IMR-90 (cell line): Measurements from ENCODE around the gene NF2. TPM values are rescaled to one million over a fixed set of nuclear protein-coding genes. Genes with fewer than 3 reads are reported as not detected.

Experiments
- ATAC-seq: fragments of 200-7000 bp; cut with Tn5 transposase; 2 replicates; pipeline ENCODE4 v1.9.1; 2020; ENCODE audit warnings: low read depth, mild to moderate bottlenecking, moderate library complexity
- BruUV-seq: library from RNA; stranded (reverse); fragments of 400-500 nt; replicated peaks from 2 replicates; lab custom pipeline; 2021; lab: Mats Ljungman, UMichigan
- CTCF ChIA-PET: fragments of 300-600 bp; formaldehyde crosslinking; extraction: SDS; loops from one replicate; lab custom pipeline; 2021; ENCODE audit warnings: antibody characterized with exemption; lab: Yijun Ruan, JAX
- POLR2A ChIA-PET: fragments of 300-600 bp; sonication (Branson Sonifier 250); formaldehyde crosslinking; loops from one replicate; lab custom pipeline; 2022; ENCODE audit warnings: antibody characterized with exemption; ENCODE audit not compliant: unreplicated experiment; lab: Charles Lee
- DNase-seq: peaks from one replicate; pipeline ENCODE4 v3.0.0; 2013
- H2AFZ ChIP-seq: replicated peaks from 2 replicates; pipeline ENCODE3; 2013; ENCODE audit warnings: low read length, mild to moderate bottlenecking; ENCODE audit not compliant: poor library complexity
- H2AK5ac ChIP-seq: 2 replicates; pipeline ENCODE4 v1.6.1; 2013; ENCODE audit warnings: low read depth, low read length, inconsistent platforms
- H2AK9ac ChIP-seq: replicated peaks from 2 replicates; pipeline ENCODE3; 2013; ENCODE audit warnings: mild to moderate bottlenecking, low read depth, low read length, moderate library complexity; ENCODE audit not compliant: poor library complexity
- H2BK120ac ChIP-seq: 2 replicates; pipeline ENCODE4 v1.6.1; 2013; ENCODE audit warnings: low read depth, low read length, inconsistent platforms
- H2BK15ac ChIP-seq: 3 replicates; pipeline ENCODE4 v1.6.1; 2013; ENCODE audit warnings: low read depth, low read length, inconsistent platforms
- H2BK20ac ChIP-seq: 2 replicates; pipeline ENCODE4 v1.6.1; 2013; ENCODE audit warnings: low read depth, mild to moderate bottlenecking, inconsistent platforms, low read length, moderate library complexity
- H2BK5ac ChIP-seq: 2 replicates; pipeline ENCODE4 v1.6.1; 2013; ENCODE audit warnings: mild to moderate bottlenecking, low read depth, low read length, inconsistent platforms; ENCODE audit not compliant: poor library complexity, severe bottlenecking
- H3K14ac ChIP-seq: replicated peaks from 2 replicates; pipeline ENCODE4 v1.6.1; 2013; ENCODE audit warnings: low read depth, low read length, inconsistent platforms
- H3K18ac ChIP-seq: 2 replicates; pipeline ENCODE4 v1.6.1; 2013; ENCODE audit warnings: low read depth, low read length, control low read depth
- H3K23ac ChIP-seq: 2 replicates; pipeline ENCODE4 v1.6.1; 2013; ENCODE audit warnings: low read depth, low read length, inconsistent platforms
- H3K27ac ChIP-seq: 2 replicates; pipeline ENCODE4 v1.5.1; 2013; ENCODE audit warnings: mild to moderate bottlenecking, control low read depth, low read length; ENCODE audit not compliant: insufficient read depth
- H3K27me3 ChIP-seq: 2 replicates; pipeline ENCODE4 v1.6.1; 2013; ENCODE audit warnings: low read length; ENCODE audit not compliant: control insufficient read depth, insufficient read depth
- H3K36me3 ChIP-seq: 2 replicates; pipeline ENCODE4 v1.6.1; 2013; ENCODE audit warnings: low read length, mixed read lengths; ENCODE audit not compliant: control insufficient read depth, insufficient read depth
- H3K4ac ChIP-seq: 2 replicates; pipeline ENCODE4 v1.6.1; 2013; ENCODE audit warnings: low read depth, low read length, inconsistent platforms
- H3K4me1 ChIP-seq: 2 replicates; pipeline ENCODE4 v1.6.1; 2013; ENCODE audit warnings: low read length, mixed read lengths; ENCODE audit not compliant: control insufficient read depth, insufficient read depth
- H3K4me2 ChIP-seq: 2 replicates; pipeline ENCODE4 v1.6.1; 2013; ENCODE audit warnings: low read depth, mild to moderate bottlenecking, control low read depth, low read length, moderate library complexity
- H3K4me3 ChIP-seq: 2 replicates; pipeline ENCODE4 v1.5.1; 2013; ENCODE audit warnings: low read depth, mild to moderate bottlenecking, control low read depth, low read length, moderate library complexity; ENCODE audit not compliant: insufficient read depth
- H3K56ac ChIP-seq: 2 replicates; pipeline ENCODE4 v1.6.1; 2013; ENCODE audit warnings: low read length, inconsistent platforms; ENCODE audit not compliant: insufficient read depth; ENCODE audit errors: extremely low read depth
- H3K79me1 ChIP-seq, 2 experiments: 2 replicates each; pipeline ENCODE4 v1.6.1; 2013; ENCODE audit warnings: low read length in 2 of 2, inconsistent platforms in 1 of 2, low read depth in 1 of 2
- H3K9ac ChIP-seq: 2 replicates; pipeline ENCODE4 v1.6.1; 2013; ENCODE audit warnings: low read depth, low read length, control low read depth
- H3K9me1 ChIP-seq: 2 replicates; pipeline ENCODE4 v1.6.1; 2013; ENCODE audit warnings: low read length, inconsistent platforms; ENCODE audit not compliant: insufficient read depth
- H3K9me3 ChIP-seq: 2 replicates; pipeline ENCODE4 v1.6.1; 2013; ENCODE audit warnings: low read length; ENCODE audit not compliant: control insufficient read depth, insufficient read depth
- H4K20me1 ChIP-seq: 2 replicates; pipeline ENCODE4 v1.6.1; 2013; ENCODE audit warnings: low read length, inconsistent platforms; ENCODE audit not compliant: insufficient read depth
- H4K5ac ChIP-seq: 2 replicates; pipeline ENCODE4 v1.6.1; 2013; ENCODE audit warnings: mild to moderate bottlenecking, low read depth, low read length, control low read depth
- H4K8ac ChIP-seq, 2 experiments: 2 replicates each; pipeline ENCODE4 v1.6.1; 2013; ENCODE audit warnings: low read depth in 2 of 2, low read length in 2 of 2, control low read depth in 1 of 2, inconsistent platforms in 1 of 2
- H4K91ac ChIP-seq: 2 replicates; pipeline ENCODE4 v1.6.1; 2013; ENCODE audit warnings: low read depth, low read length, inconsistent platforms; ENCODE audit not compliant: insufficient read depth
- CHD1 ChIP-seq: IDR thresholded peaks from 2 replicates; pipeline ENCODE4 v1.6.1; 2012; ENCODE audit warnings: low read depth, low read length, improper control_type of control experiment
- NFE2L2 ChIP-seq: fragments of 150-350 bp; IDR thresholded peaks from 2 replicates; pipeline ENCODE4 v1.6.1; 2016; ENCODE audit warnings: low read depth, mild to moderate bottlenecking, low read length
- RCOR1 ChIP-seq: IDR thresholded peaks from 2 replicates; pipeline ENCODE4 v1.6.1; 2012; ENCODE audit warnings: mild to moderate bottlenecking, low read length, improper control_type of control experiment; ENCODE audit not compliant: insufficient replicate concordance
- RFX5 ChIP-seq: IDR thresholded peaks from 2 replicates; pipeline ENCODE4 v1.8.0; 2012; ENCODE audit warnings: low read depth, mild to moderate bottlenecking, low read length, moderate library complexity
- USF2 ChIP-seq: fragments of 150-350 bp; IDR thresholded peaks from 2 replicates; pipeline ENCODE4 v1.6.1; 2017; ENCODE audit warnings: mild to moderate bottlenecking, antibody characterized with exemption, low read length, low read depth
- WGBS, 2 experiments: methylation state at CpG; one replicate each; pipeline versions ENCODE4 v1.1.5 to v1.1.7; 2013; ENCODE audit warnings: missing lambda C conversion rate in 2 of 2; ENCODE audit not compliant: insufficient read length in 1 of 2; ENCODE audit errors: extremely low coverage in 2 of 2; 5-methylcytosine and 5-hydroxymethylcytosine counted together
- dilution Hi-C: fragments of 300-500 bp; cut with HindIII; formaldehyde crosslinking; loops from one replicate; pipeline ENCODE4 v1.14.3; 2018; ENCODE audit warnings: low sequenced_read_pairs; ENCODE audit not compliant: unreplicated experiment
- in situ Hi-C: fragments of 300-500 bp; cut with MboI; formaldehyde crosslinking; loops from 3 replicates; pipeline ENCODE4 v1.14.3; 2019; ENCODE audit warnings: low sequenced_read_pairs, inconsistent platforms, mixed read lengths
- intact Hi-C: fragments of 100-400 bp; cut with micrococcal nuclease; formaldehyde crosslinking; loops from 2 replicates; pipeline ENCODE4 v1.10.0; 2022
- polyA plus RNA-seq, 3 experiments: library from polyadenylated mRNA; depleted of rRNA; stranded (reverse); fragments of >200 nt; gene quantifications; 2 replicates each; pipeline ENCODE4 v1.2.3, GENCODE V29; 2012; ENCODE audit warnings: low replicate concordance in 1 of 3
- total RNA-seq: library from RNA; depleted of rRNA; stranded (reverse); fragments of >200 nt; gene quantifications from 2 replicates; pipeline ENCODE4 v1.2.3, GENCODE V29; 2012
- TF ChIP-seq, protein P1 (sequence below): conservative IDR thresholded peaks from 2 replicates; pipeline ENCODE4 v1.5.1; 2012; ENCODE audit warnings: mild to moderate bottlenecking, low read depth, low read length, improper control_type of control experiment

NF2 gene
- total and polyA plus RNA-seq, 2 of the 4 experiments (the other 2 are of a cell fraction), result 59.0 to 151 TPM

- CTCF ChIA-PET, result no interaction called here
- Histone ChIP-seq H4K20me1 (peaks cover 11% of the 10 kb centered on the region), H2BK20ac (no peak overlapping the region), H2BK5ac (no peak overlapping the region), H3K4me2 (no peak overlapping the region), H3K36me3 (peaks cover under 1% of the 10 kb centered on the region), H3K27ac (no peak overlapping the region), H2AK9ac (no peak overlapping the region), H4K8ac (no peak overlapping the region), H4K5ac (no peak overlapping the region), H3K9me1 (0 out of 2 replicates have a peak, but pooled peaks cover 2% of the 10 kb centered on the region), H2AFZ (no peak overlapping the region), H2BK120ac (no peak overlapping the region), H2AK5ac (no peak overlapping the region), H3K9me3 (no peaks in the 10 kb centered on the region), H3K18ac (no peak overlapping the region), H3K56ac (no peak overlapping the region), H3K27me3 (peaks cover 11% of the 10 kb centered on the region; the same call in 1 of the 2 replicates), H4K91ac (no peak overlapping the region), H3K9ac (no peak overlapping the region), H3K4me3 (no peak overlapping the region), H2BK15ac (no peak overlapping the region), H3K4ac (no peak overlapping the region), H3K4me1 (peaks cover 14% of the 10 kb centered on the region), H3K79me1 (no peaks in the 10 kb centered on the region), H3K23ac (no peak overlapping the region), H3K14ac (no peak overlapping the region)
- in situ Hi-C loops, result no loop called here
- intact Hi-C loops, result loop anchor here (5.0 kb wide), 1 partner anchor 384 kb away; no protein-coding TSS in a partner anchor
- 63% methylated on average over 6 of the region's 19 CpGs; no CpG with 5 or more reads in 1 of the 2 experiments for WGBS, 2 experiments
- ATAC-seq (no peak), DNase-seq (no peak)
- TF ChIP-seq USF2, result no peak
- no peak for TF ChIP-seq RCOR1
- TF ChIP-seq CHD1, result no peak
- TF ChIP-seq RFX5, result no peak
- TF ChIP-seq, protein P1, sequence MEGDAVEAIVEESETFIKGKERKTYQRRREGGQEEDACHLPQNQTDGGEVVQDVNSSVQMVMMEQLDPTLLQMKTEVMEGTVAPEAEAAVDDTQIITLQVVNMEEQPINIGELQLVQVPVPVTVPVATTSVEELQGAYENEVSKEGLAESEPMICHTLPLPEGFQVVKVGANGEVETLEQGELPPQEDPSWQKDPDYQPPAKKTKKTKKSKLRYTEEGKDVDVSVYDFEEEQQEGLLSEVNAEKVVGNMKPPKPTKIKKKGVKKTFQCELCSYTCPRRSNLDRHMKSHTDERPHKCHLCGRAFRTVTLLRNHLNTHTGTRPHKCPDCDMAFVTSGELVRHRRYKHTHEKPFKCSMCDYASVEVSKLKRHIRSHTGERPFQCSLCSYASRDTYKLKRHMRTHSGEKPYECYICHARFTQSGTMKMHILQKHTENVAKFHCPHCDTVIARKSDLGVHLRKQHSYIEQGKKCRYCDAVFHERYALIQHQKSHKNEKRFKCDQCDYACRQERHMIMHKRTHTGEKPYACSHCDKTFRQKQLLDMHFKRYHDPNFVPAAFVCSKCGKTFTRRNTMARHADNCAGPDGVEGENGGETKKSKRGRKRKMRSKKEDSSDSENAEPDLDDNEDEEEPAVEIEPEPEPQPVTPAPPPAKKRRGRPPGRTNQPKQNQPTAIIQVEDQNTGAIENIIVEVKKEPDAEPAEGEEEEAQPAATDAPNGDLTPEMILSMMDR, result no peak
- TF ChIP-seq NFE2L2, result no peak
- BruUV-seq, result no TSS peak
- POLR2A ChIA-PET, result no interaction called here
- dilution Hi-C loops, result no loop called here
Measured at GRCh38 chr22:29702931-29703501, 99.6 kb downstream of the NF2 start.
